IMR-90 (cell line): Measurements from ENCODE around the gene ATP5MC3. TPM values are rescaled to one million over a fixed set of nuclear protein-coding genes. Genes with fewer than 3 reads are reported as not detected.

ENCODE experiments used
- ATAC-seq: fragments of 200-7000 bp; cut with Tn5 transposase; 2 replicates; pipeline ENCODE4 v1.9.1; 2020; ENCODE audit warnings: low read depth, mild to moderate bottlenecking, moderate library complexity
- BruUV-seq: library from RNA; stranded (reverse); fragments of 400-500 nt; replicated peaks from 2 replicates; lab custom pipeline; 2021; lab: Mats Ljungman, UMichigan
- CTCF ChIA-PET: fragments of 300-600 bp; formaldehyde crosslinking; extraction: SDS; loops from one replicate; lab custom pipeline; 2021; ENCODE audit warnings: antibody characterized with exemption; lab: Yijun Ruan, JAX
- POLR2A ChIA-PET: fragments of 300-600 bp; sonication (Branson Sonifier 250); formaldehyde crosslinking; loops from one replicate; lab custom pipeline; 2022; ENCODE audit warnings: antibody characterized with exemption; ENCODE audit not compliant: unreplicated experiment; lab: Charles Lee
- DNase-seq: peaks from one replicate; pipeline ENCODE4 v3.0.0; 2013
- H2AFZ ChIP-seq: replicated peaks from 2 replicates; pipeline ENCODE3; 2013; ENCODE audit warnings: low read length, mild to moderate bottlenecking; ENCODE audit not compliant: poor library complexity
- H2AK5ac ChIP-seq: 2 replicates; pipeline ENCODE4 v1.6.1; 2013; ENCODE audit warnings: low read depth, low read length, inconsistent platforms
- H2AK9ac ChIP-seq: replicated peaks from 2 replicates; pipeline ENCODE3; 2013; ENCODE audit warnings: mild to moderate bottlenecking, low read depth, low read length, moderate library complexity; ENCODE audit not compliant: poor library complexity
- H2BK120ac ChIP-seq: 2 replicates; pipeline ENCODE4 v1.6.1; 2013; ENCODE audit warnings: low read depth, low read length, inconsistent platforms
- H2BK15ac ChIP-seq: 3 replicates; pipeline ENCODE4 v1.6.1; 2013; ENCODE audit warnings: low read depth, low read length, inconsistent platforms
- H2BK20ac ChIP-seq: 2 replicates; pipeline ENCODE4 v1.6.1; 2013; ENCODE audit warnings: low read depth, mild to moderate bottlenecking, inconsistent platforms, low read length, moderate library complexity
- H2BK5ac ChIP-seq: 2 replicates; pipeline ENCODE4 v1.6.1; 2013; ENCODE audit warnings: mild to moderate bottlenecking, low read depth, low read length, inconsistent platforms; ENCODE audit not compliant: poor library complexity, severe bottlenecking
- H3K14ac ChIP-seq: replicated peaks from 2 replicates; pipeline ENCODE4 v1.6.1; 2013; ENCODE audit warnings: low read depth, low read length, inconsistent platforms
- H3K18ac ChIP-seq: 2 replicates; pipeline ENCODE4 v1.6.1; 2013; ENCODE audit warnings: low read depth, low read length, control low read depth
- H3K23ac ChIP-seq: 2 replicates; pipeline ENCODE4 v1.6.1; 2013; ENCODE audit warnings: low read depth, low read length, inconsistent platforms
- H3K27ac ChIP-seq: 2 replicates; pipeline ENCODE4 v1.5.1; 2013; ENCODE audit warnings: mild to moderate bottlenecking, control low read depth, low read length; ENCODE audit not compliant: insufficient read depth
- H3K27me3 ChIP-seq: 2 replicates; pipeline ENCODE4 v1.6.1; 2013; ENCODE audit warnings: low read length; ENCODE audit not compliant: control insufficient read depth, insufficient read depth
- H3K36me3 ChIP-seq: 2 replicates; pipeline ENCODE4 v1.6.1; 2013; ENCODE audit warnings: low read length, mixed read lengths; ENCODE audit not compliant: control insufficient read depth, insufficient read depth
- H3K4ac ChIP-seq: 2 replicates; pipeline ENCODE4 v1.6.1; 2013; ENCODE audit warnings: low read depth, low read length, inconsistent platforms
- H3K4me1 ChIP-seq: 2 replicates; pipeline ENCODE4 v1.6.1; 2013; ENCODE audit warnings: low read length, mixed read lengths; ENCODE audit not compliant: control insufficient read depth, insufficient read depth
- H3K4me2 ChIP-seq: 2 replicates; pipeline ENCODE4 v1.6.1; 2013; ENCODE audit warnings: low read depth, mild to moderate bottlenecking, control low read depth, low read length, moderate library complexity
- H3K4me3 ChIP-seq: 2 replicates; pipeline ENCODE4 v1.5.1; 2013; ENCODE audit warnings: low read depth, mild to moderate bottlenecking, control low read depth, low read length, moderate library complexity; ENCODE audit not compliant: insufficient read depth
- H3K56ac ChIP-seq: 2 replicates; pipeline ENCODE4 v1.6.1; 2013; ENCODE audit warnings: low read length, inconsistent platforms; ENCODE audit not compliant: insufficient read depth; ENCODE audit errors: extremely low read depth
- H3K79me1 ChIP-seq, 2 experiments: 2 replicates each; pipeline ENCODE4 v1.6.1; 2013; ENCODE audit warnings: low read length in 2 of 2, inconsistent platforms in 1 of 2, low read depth in 1 of 2
- H3K9ac ChIP-seq: 2 replicates; pipeline ENCODE4 v1.6.1; 2013; ENCODE audit warnings: low read depth, low read length, control low read depth
- H3K9me1 ChIP-seq: 2 replicates; pipeline ENCODE4 v1.6.1; 2013; ENCODE audit warnings: low read length, inconsistent platforms; ENCODE audit not compliant: insufficient read depth
- H3K9me3 ChIP-seq: 2 replicates; pipeline ENCODE4 v1.6.1; 2013; ENCODE audit warnings: low read length; ENCODE audit not compliant: control insufficient read depth, insufficient read depth
- H4K20me1 ChIP-seq: 2 replicates; pipeline ENCODE4 v1.6.1; 2013; ENCODE audit warnings: low read length, inconsistent platforms; ENCODE audit not compliant: insufficient read depth
- H4K5ac ChIP-seq: 2 replicates; pipeline ENCODE4 v1.6.1; 2013; ENCODE audit warnings: mild to moderate bottlenecking, low read depth, low read length, control low read depth
- H4K8ac ChIP-seq, 2 experiments: 2 replicates each; pipeline ENCODE4 v1.6.1; 2013; ENCODE audit warnings: low read depth in 2 of 2, low read length in 2 of 2, control low read depth in 1 of 2, inconsistent platforms in 1 of 2
- H4K91ac ChIP-seq: 2 replicates; pipeline ENCODE4 v1.6.1; 2013; ENCODE audit warnings: low read depth, low read length, inconsistent platforms; ENCODE audit not compliant: insufficient read depth
- CHD1 ChIP-seq: IDR thresholded peaks from 2 replicates; pipeline ENCODE4 v1.6.1; 2012; ENCODE audit warnings: low read depth, low read length, improper control_type of control experiment
- FOS ChIP-seq: fragments of 150-350 bp; IDR thresholded peaks from 2 replicates; pipeline ENCODE4 v1.6.1; 2016; ENCODE audit warnings: low read depth, low read length
- MAZ ChIP-seq: IDR thresholded peaks from 2 replicates; pipeline ENCODE4 v1.6.1; 2012; ENCODE audit warnings: low read depth, mild to moderate bottlenecking, low read length, improper control_type of control experiment, moderate library complexity, borderline replicate concordance
- POLR2A ChIP-seq: IDR thresholded peaks from 2 replicates; pipeline ENCODE4 v1.6.1; 2012; ENCODE audit warnings: mild to moderate bottlenecking, low read depth, low read length
- RAD21 ChIP-seq: IDR thresholded peaks from 2 replicates; pipeline ENCODE4 v1.6.1; 2012; ENCODE audit warnings: low read length, improper control_type of control experiment
- RCOR1 ChIP-seq: IDR thresholded peaks from 2 replicates; pipeline ENCODE4 v1.6.1; 2012; ENCODE audit warnings: mild to moderate bottlenecking, low read length, improper control_type of control experiment; ENCODE audit not compliant: insufficient replicate concordance
- WGBS, 2 experiments: methylation state at CpG; one replicate each; pipeline versions ENCODE4 v1.1.5 to v1.1.7; 2013; ENCODE audit warnings: missing lambda C conversion rate in 2 of 2; ENCODE audit not compliant: insufficient read length in 1 of 2; ENCODE audit errors: extremely low coverage in 2 of 2; 5-methylcytosine and 5-hydroxymethylcytosine counted together
- dilution Hi-C: fragments of 300-500 bp; cut with HindIII; formaldehyde crosslinking; loops from one replicate; pipeline ENCODE4 v1.14.3; 2018; ENCODE audit warnings: low sequenced_read_pairs; ENCODE audit not compliant: unreplicated experiment
- in situ Hi-C: fragments of 300-500 bp; cut with MboI; formaldehyde crosslinking; loops from 3 replicates; pipeline ENCODE4 v1.14.3; 2019; ENCODE audit warnings: low sequenced_read_pairs, inconsistent platforms, mixed read lengths
- intact Hi-C: fragments of 100-400 bp; cut with micrococcal nuclease; formaldehyde crosslinking; loops from 2 replicates; pipeline ENCODE4 v1.10.0; 2022
- polyA plus RNA-seq, 3 experiments: library from polyadenylated mRNA; depleted of rRNA; stranded (reverse); fragments of >200 nt; gene quantifications; 2 replicates each; pipeline ENCODE4 v1.2.3, GENCODE V29; 2012; ENCODE audit warnings: low replicate concordance in 1 of 3
- total RNA-seq: library from RNA; depleted of rRNA; stranded (reverse); fragments of >200 nt; gene quantifications from 2 replicates; pipeline ENCODE4 v1.2.3, GENCODE V29; 2012
- TF ChIP-seq, protein P1 (sequence below): fragments of 150-350 bp; IDR thresholded peaks from 2 replicates; pipeline ENCODE4 v1.6.1; 2016; ENCODE audit warnings: low read depth, mild to moderate bottlenecking, low read length, moderate library complexity, borderline replicate concordance
- TF ChIP-seq, protein P2 (sequence below): fragments of 150-350 bp; IDR thresholded peaks from 2 replicates; pipeline ENCODE4 v1.6.1; 2017; ENCODE audit warnings: mild to moderate bottlenecking, antibody characterized with exemption, low read length, low read depth

ATP5MC3 gene
- total and polyA plus RNA-seq, 2 of the 4 experiments (the other 2 are of a cell fraction), result 167 to 365 TPM

DNA sequence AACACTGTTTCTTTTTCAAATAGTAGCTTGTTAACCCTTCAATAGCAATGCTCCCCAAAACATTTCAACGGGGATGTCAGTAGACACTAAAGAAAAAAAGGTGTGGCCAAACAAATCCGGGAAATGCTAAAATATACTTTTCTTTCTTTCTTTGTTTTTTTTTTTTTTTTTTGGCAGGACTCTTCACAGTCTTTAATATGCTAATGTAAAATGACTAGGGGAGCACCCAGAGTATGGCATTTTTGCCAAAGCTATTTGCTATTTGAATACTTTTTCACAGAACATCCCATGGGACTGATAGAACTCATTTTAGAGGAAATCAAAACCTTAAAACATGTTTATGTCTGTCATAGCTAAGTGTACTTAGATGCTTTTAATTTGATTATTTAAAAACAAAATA lies 45.6 kb downstream of the ATP5MC3 start:
- in situ Hi-C loops (no loop called here), intact Hi-C loops (no loop called here)
- CTCF ChIA-PET, result no interaction called here

More for the DNA sequence above, 45.6 kb downstream of the ATP5MC3 start:
- Histone ChIP-seq H3K4me1 (no peaks in the 10 kb centered on the region), H3K9me1 (no peaks in the 10 kb centered on the region), H2AK5ac (no peak overlapping the region), H3K9ac (no peak overlapping the region), H3K4me3 (no peak overlapping the region), H4K91ac (no peak overlapping the region), H3K9me3 (no peaks in the 10 kb centered on the region), H4K20me1 (peaks cover 11% of the 10 kb centered on the region; the same call in 1 of the 2 replicates), H3K4ac (no peak overlapping the region), H3K18ac (no peak overlapping the region), H3K27me3 (no peaks in the 10 kb centered on the region), H4K8ac (no peak overlapping the region), H2AK9ac (no peak overlapping the region), H3K79me1 (peaks cover 26 to 31% of the 10 kb centered on the region in 2 experiments), H3K56ac (no peak overlapping the region), H2BK15ac (no peak overlapping the region), H3K36me3 (0 out of 2 replicates have a peak, but pooled peaks cover 2% of the 10 kb centered on the region), H3K14ac (no peak overlapping the region), H2AFZ (no peak overlapping the region), H2BK5ac (no peak overlapping the region), H3K4me2 (no peak overlapping the region), H2BK20ac (no peak overlapping the region), H3K23ac (no peak overlapping the region), H4K5ac (no peak overlapping the region), H2BK120ac (no peak overlapping the region), H3K27ac (no peak overlapping the region)
- WGBS, 2 experiments, result no CpG with 5 or more reads among the region's 2 CpGs
- POLR2A ChIA-PET, result no interaction called here
- TF ChIP-seq FOS (no peak), MAZ (no peak), POLR2A (no peak), CHD1 (no peak), RCOR1 (no peak), RAD21 (no peak)
- TF ChIP-seq, protein P1, sequence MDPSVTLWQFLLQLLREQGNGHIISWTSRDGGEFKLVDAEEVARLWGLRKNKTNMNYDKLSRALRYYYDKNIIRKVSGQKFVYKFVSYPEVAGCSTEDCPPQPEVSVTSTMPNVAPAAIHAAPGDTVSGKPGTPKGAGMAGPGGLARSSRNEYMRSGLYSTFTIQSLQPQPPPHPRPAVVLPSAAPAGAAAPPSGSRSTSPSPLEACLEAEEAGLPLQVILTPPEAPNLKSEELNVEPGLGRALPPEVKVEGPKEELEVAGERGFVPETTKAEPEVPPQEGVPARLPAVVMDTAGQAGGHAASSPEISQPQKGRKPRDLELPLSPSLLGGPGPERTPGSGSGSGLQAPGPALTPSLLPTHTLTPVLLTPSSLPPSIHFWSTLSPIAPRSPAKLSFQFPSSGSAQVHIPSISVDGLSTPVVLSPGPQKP, result no peak
- TF ChIP-seq, protein P2, sequence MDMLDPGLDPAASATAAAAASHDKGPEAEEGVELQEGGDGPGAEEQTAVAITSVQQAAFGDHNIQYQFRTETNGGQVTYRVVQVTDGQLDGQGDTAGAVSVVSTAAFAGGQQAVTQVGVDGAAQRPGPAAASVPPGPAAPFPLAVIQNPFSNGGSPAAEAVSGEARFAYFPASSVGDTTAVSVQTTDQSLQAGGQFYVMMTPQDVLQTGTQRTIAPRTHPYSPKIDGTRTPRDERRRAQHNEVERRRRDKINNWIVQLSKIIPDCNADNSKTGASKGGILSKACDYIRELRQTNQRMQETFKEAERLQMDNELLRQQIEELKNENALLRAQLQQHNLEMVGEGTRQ, result no peak
- no peak for ATAC-seq
- BruUV-seq, result no TSS peak
- DNase-seq, result no peak
- dilution Hi-C loops, result no loop called here
